Kidney epithelial cell (primary cell): ENCODE measurements around the gene SUOX. TPM values are rescaled to one million over a fixed set of nuclear protein-coding genes. Genes with fewer than 3 reads are reported as not detected.

Experiments used
- DNase-seq: peaks from one replicate; pipeline ENCODE4 v3.0.0-alpha.2; 2010; ENCODE audit warnings: low read depth
- H3K27me3 ChIP-seq: 2 replicates; pipeline ENCODE4 v1.6.0; 2011; ENCODE audit warnings: low read length; ENCODE audit not compliant: control insufficient read depth, insufficient read depth
- H3K36me3 ChIP-seq: 2 replicates; pipeline ENCODE4 v1.5.1; 2011; ENCODE audit warnings: low read length; ENCODE audit not compliant: control insufficient read depth, insufficient read depth
- H3K4me3 ChIP-seq: 2 replicates; pipeline ENCODE4 v1.5.1; 2011; ENCODE audit warnings: low read depth, mild to moderate bottlenecking, control low read depth, low read length
- total RNA-seq: library from RNA; depleted of rRNA; stranded (reverse); fragments of >200 nt; gene quantifications from 2 replicates; pipeline ENCODE4 v1.2.3, GENCODE V29; 2015
- TF ChIP-seq, protein P1 (sequence below): IDR thresholded peaks from 2 replicates; pipeline ENCODE4 v1.5.1; 2011; ENCODE audit warnings: mild to moderate bottlenecking, moderate library complexity, low read length, control low read depth, inconsistent platforms; ENCODE audit not compliant: insufficient read depth, poor library complexity, severe bottlenecking

SUOX gene
- total RNA-seq, 1 donor from 2014 or later, result 18.0 TPM

DNA sequence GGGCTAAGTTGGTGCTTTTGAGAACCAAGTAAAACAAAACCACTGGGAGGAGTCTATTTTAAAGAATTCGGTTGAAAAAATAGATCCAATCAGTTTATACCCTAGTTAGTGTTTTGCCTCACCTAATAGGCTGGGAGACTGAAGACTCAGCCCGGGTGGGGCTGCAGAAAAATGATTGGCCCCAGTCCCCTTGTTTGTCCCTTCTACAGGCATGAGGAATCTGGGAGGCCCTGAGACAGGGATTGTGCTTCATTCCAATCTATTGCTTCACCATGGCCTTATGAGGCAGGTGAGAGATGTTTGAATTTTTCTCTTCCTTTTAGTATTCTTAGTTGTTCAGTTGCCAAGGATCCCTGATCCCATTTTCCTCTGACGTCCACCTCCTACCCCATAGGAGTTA, 25.0 kb upstream of the SUOX start:
- Histone ChIP-seq H3K27me3 (no peaks in the 10 kb centered on the region), H3K36me3 (peaks cover 1% of the 10 kb centered on the region), H3K4me3 (no peak overlapping the region)
- TF ChIP-seq, protein P1, sequence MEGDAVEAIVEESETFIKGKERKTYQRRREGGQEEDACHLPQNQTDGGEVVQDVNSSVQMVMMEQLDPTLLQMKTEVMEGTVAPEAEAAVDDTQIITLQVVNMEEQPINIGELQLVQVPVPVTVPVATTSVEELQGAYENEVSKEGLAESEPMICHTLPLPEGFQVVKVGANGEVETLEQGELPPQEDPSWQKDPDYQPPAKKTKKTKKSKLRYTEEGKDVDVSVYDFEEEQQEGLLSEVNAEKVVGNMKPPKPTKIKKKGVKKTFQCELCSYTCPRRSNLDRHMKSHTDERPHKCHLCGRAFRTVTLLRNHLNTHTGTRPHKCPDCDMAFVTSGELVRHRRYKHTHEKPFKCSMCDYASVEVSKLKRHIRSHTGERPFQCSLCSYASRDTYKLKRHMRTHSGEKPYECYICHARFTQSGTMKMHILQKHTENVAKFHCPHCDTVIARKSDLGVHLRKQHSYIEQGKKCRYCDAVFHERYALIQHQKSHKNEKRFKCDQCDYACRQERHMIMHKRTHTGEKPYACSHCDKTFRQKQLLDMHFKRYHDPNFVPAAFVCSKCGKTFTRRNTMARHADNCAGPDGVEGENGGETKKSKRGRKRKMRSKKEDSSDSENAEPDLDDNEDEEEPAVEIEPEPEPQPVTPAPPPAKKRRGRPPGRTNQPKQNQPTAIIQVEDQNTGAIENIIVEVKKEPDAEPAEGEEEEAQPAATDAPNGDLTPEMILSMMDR, result no peak
- DNase-seq, result peak; percentile 59

DNA sequence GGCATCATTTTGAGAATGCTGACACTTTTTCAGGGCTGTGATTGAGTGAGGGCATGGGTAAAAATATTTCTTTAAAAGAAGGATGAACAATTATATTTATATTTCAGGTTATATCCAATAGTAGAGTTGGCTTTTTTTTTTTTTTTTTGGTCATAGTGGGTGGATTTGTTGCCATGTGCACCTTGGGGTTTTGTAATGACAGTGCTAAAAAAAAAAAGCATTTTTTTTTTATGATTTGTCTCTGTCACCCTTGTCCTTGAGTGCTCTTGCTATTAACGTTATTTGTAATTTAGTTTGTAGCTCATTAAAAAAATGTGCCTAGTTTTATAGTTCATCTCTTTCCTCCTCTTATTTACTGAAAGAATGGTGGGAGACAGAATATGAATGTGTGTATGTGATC, 24.6 kb upstream of the SUOX start:
- DNase-seq, result no peak
- H3K36me3 ChIP-seq, result peaks cover 1% of the 10 kb centered on the region
- TF ChIP-seq, protein P1, result no peak
- no peaks in the 10 kb centered on the region for H3K27me3 ChIP-seq
- H3K4me3 ChIP-seq, result peak overlapping the region; percentile 48

DNA sequence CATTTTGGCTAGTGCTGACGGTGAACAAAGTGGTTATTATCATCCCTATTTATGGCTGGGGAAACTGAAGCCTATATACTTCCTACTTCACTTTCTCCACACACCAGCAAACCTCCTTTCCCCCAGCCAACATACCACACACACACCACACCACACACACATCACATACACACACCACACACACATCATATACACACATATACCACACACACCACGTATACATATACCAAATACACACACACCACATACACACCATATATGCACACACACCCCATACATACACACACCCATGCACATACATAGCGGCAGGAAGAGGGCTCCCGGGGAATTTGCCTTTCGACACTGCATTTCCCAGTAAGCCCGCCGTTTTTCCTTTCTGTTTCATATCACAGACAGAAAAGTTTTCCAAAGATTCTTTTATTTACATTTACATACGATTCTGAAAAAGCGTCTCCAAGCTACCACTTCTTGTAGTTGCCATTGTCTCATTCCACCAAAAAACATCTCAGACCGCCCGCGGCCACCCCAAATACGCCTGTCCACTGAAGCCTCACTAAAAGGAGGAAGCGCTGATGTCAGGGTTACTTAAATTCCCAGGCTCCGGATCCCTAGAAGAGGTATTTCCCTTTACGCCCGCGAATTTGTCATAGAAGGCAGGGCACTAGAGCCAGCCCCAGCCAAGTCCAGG, 24.0 kb upstream of the SUOX start:
- peaks cover 1% of the 10 kb centered on the region for H3K36me3 ChIP-seq

DNA sequence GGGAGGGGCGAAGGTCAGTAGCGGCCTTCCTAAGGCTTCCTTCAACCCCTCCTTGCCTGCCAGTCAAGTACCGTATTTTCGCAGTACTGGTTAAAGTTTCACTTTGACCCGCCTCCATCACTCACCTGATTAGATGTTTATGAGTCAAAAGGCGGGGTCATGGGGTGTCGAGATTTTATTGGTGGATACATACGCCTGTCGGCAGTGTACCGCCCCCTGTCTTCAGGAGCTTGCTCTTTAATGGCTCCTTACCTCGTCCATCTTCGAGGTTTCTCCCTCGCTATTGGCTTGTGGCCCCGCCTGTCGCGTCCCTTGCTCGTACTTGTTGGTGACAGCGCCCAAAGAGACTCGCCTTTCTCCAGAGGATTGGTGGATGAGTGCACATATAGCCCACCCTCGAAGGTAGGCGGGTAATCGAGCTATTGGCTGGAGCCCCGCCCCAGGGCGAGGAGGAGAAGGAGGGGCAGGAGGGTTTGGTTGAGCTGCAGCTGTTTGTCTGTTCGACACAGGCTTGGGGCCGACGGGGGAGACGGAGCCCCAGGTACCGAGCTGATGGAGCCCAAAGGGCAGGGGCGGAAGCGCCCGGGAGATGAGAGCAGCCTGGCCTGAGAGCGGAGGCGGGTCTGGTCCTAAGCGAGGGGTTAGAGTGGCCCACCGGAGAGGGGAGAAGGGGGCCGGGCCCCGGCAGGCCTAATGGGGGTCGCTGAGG, 23.3 kb upstream of the SUOX start, which contains the start of gene RAB5B:
RAB5B (plus strand) TSS at position 480 of the 709 bp plus-strand sequence. CDS start 12,883 bp downstream, outside the sequence.
- peak; percentile 100 for DNase-seq
- TF ChIP-seq, protein P1, result no peak
- H3K27me3 ChIP-seq, result no peaks in the 10 kb centered on the region
- peak within 1 kb of the TSS; percentile 95 for H3K4me3 ChIP-seq
- H3K36me3 ChIP-seq, result peaks cover 1% of the 10 kb centered on the region

More for the DNA sequence above, 24.0 kb upstream of the SUOX start:
- H3K4me3 ChIP-seq, result peak overlapping the region; percentile 48
- no peak for DNase-seq
- H3K27me3 ChIP-seq, result no peaks in the 10 kb centered on the region
- TF ChIP-seq, protein P1, result no peak

DNA sequence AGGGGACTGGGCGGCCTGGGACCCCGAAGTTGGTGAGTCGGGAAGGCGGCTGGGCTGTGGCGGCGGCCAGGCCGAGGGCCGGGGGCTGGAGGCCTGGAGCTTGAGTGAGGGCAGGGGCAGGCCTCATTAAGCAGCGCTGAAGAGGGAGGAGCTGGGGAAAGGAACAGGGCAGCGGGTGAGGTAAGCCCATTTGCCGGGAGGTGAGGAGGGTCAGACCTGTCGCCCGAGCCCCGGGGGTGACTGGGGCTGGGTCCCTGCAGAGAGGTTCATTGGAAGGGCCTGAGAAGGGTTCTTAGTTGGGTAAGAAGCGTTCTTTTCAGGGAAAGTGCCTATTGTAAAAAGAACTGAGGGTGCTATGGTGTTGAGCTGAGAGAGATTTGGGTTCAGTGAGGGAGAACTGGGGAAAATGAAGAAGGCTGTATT, 22.8 kb upstream of the SUOX start:
- peak overlapping the region; percentile 95 for H3K4me3 ChIP-seq
- TF ChIP-seq, protein P1, result no peak
- peaks cover 1% of the 10 kb centered on the region for H3K36me3 ChIP-seq
- no peaks in the 10 kb centered on the region for H3K27me3 ChIP-seq
- DNase-seq, result no peak
